Endodermal cell (in vitro differentiated cells): ENCODE data around the gene FTO. TPM values are rescaled to one million over a fixed set of nuclear protein-coding genes. Genes with fewer than 3 reads are reported as not detected.

Source experiments
- DNase-seq: peaks from one replicate; pipeline ENCODE4 v3.0.0-alpha.2; 2017
- H3K27ac ChIP-seq: 2 replicates; pipeline ENCODE4 v1.5.1; 2013; ENCODE audit warnings: mild to moderate bottlenecking, low read depth, low read length, moderate library complexity
- H3K27me3 ChIP-seq: 2 replicates; pipeline ENCODE4 v1.6.1; 2013; ENCODE audit warnings: mild to moderate bottlenecking, low read length, moderate library complexity; ENCODE audit not compliant: insufficient read depth, control insufficient read depth, poor library complexity, severe bottlenecking
- H3K36me3 ChIP-seq: 2 replicates; pipeline ENCODE4 v1.7.0; 2013; ENCODE audit warnings: mild to moderate bottlenecking, low read length, moderate library complexity; ENCODE audit not compliant: control insufficient read depth, insufficient read depth
- H3K4me1 ChIP-seq: one replicate; pipeline ENCODE4 v1.7.0; 2013; ENCODE audit warnings: low read length; ENCODE audit not compliant: control insufficient read depth, insufficient read depth
- H3K4me3 ChIP-seq: 2 replicates; pipeline ENCODE4 v1.5.1; 2013; ENCODE audit warnings: mild to moderate bottlenecking, low read length, moderate library complexity
- H3K9ac ChIP-seq: 2 replicates; pipeline ENCODE4 v1.6.1; 2013; ENCODE audit warnings: mild to moderate bottlenecking, low read length, moderate library complexity; ENCODE audit not compliant: poor library complexity, severe bottlenecking; ENCODE audit errors: extremely low read depth
- H3K9me3 ChIP-seq: 2 replicates; pipeline ENCODE4 v1.6.1; 2013; ENCODE audit warnings: mild to moderate bottlenecking, low read length, moderate library complexity; ENCODE audit not compliant: control insufficient read depth
- H3K27ac Mint-ChIP-seq: 2 replicates; pipeline ENCODE4 v1.8.0; 2020; ENCODE audit warnings: mixed read lengths
- H3K27me3 Mint-ChIP-seq: 2 replicates; pipeline ENCODE4 v1.8.0; 2021; ENCODE audit warnings: mild to moderate bottlenecking, mixed read lengths; ENCODE audit not compliant: insufficient read depth
- H3K36me3 Mint-ChIP-seq: 2 replicates; pipeline ENCODE4 v1.8.0; 2020; ENCODE audit warnings: low read depth, mixed read lengths
- H3K4me1 Mint-ChIP-seq: 2 replicates; pipeline ENCODE4 v1.8.0; 2020; ENCODE audit warnings: mixed read lengths
- H3K4me3 Mint-ChIP-seq: 2 replicates; pipeline ENCODE4 v1.8.0; 2020; ENCODE audit warnings: mild to moderate bottlenecking, moderate library complexity, mixed read lengths
- H3K9me3 Mint-ChIP-seq: 2 replicates; pipeline ENCODE4 v1.8.0; 2020; ENCODE audit warnings: mild to moderate bottlenecking, mixed read lengths
- WGBS, 2 experiments: methylation state at CpG; one replicate each; pipeline versions ENCODE4 v1.1.5 to v1.1.7; 2013; ENCODE audit warnings: missing lambda C conversion rate in 2 of 2, mixed read lengths in 1 of 2; ENCODE audit not compliant: insufficient coverage in 1 of 2, insufficient read length in 1 of 2; 5-methylcytosine and 5-hydroxymethylcytosine counted together
- total RNA-seq, 2 donors: library from RNA; stranded (reverse); fragmentation: NEBNext Ultra II Directional in 1 of 2; extraction: Animal tissue kit (Norgen Biotek cat#: 25700) in 1 of 2; gene quantifications; 2 replicates in 1 of 2; 3 replicates in 1 of 2; pipeline ENCODE4 v1.2.1, GENCODE V29; 2021
- TF ChIP-seq, protein P1 (sequence below): fragments of 200-600 bp; sonication (generic); conservative IDR thresholded peaks from 2 replicates; pipeline ENCODE4 v1.5.0; 2021; ENCODE audit warnings: antibody characterized with exemption, mild to moderate bottlenecking

Gene FTO
- total RNA-seq, 2 donors from 2014 or later = 80.3 to 102 TPM

DNA sequence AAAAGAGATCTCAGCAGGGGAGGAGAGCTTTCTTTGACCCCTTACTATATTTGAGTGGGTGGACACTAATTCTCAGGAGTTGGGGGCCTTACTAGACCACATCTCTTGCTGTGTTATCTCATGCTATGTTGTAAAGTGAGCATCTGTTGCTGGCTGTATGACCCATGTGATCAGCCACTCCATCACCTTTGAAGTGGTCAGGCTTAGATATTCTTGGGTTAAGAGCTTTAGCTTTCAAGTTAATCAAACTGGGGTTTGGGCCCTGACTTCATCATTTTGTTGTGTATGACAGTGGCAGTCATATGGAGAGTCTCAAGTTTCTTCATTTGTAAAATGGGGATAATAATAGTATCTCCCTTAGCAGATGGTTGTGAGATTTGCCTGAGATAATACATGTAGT lies 201.1 kb downstream of the FTO start:
- no peak for DNase-seq
- peaks cover 4% of the 10 kb centered on the region for H3K27me3 Mint-ChIP-seq
- H3K9ac ChIP-seq = no peak overlapping the region
- no peak overlapping the region for H3K4me3 Mint-ChIP-seq
- no peaks in the 10 kb centered on the region for H3K36me3 Mint-ChIP-seq
- TF ChIP-seq, protein P1, sequence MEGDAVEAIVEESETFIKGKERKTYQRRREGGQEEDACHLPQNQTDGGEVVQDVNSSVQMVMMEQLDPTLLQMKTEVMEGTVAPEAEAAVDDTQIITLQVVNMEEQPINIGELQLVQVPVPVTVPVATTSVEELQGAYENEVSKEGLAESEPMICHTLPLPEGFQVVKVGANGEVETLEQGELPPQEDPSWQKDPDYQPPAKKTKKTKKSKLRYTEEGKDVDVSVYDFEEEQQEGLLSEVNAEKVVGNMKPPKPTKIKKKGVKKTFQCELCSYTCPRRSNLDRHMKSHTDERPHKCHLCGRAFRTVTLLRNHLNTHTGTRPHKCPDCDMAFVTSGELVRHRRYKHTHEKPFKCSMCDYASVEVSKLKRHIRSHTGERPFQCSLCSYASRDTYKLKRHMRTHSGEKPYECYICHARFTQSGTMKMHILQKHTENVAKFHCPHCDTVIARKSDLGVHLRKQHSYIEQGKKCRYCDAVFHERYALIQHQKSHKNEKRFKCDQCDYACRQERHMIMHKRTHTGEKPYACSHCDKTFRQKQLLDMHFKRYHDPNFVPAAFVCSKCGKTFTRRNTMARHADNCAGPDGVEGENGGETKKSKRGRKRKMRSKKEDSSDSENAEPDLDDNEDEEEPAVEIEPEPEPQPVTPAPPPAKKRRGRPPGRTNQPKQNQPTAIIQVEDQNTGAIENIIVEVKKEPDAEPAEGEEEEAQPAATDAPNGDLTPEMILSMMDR = no peak
- no peaks in the 10 kb centered on the region for H3K36me3 ChIP-seq
- no peak overlapping the region for H3K27ac Mint-ChIP-seq
- no peaks in the 10 kb centered on the region for H3K9me3 ChIP-seq
- H3K27me3 ChIP-seq = peaks cover 4% of the 10 kb centered on the region
- H3K4me3 ChIP-seq = no peak overlapping the region
- peaks cover 5% of the 10 kb centered on the region for H3K4me1 Mint-ChIP-seq
- H3K4me1 ChIP-seq = no peaks in the 10 kb centered on the region
- H3K27ac ChIP-seq = no peak overlapping the region
- H3K9me3 Mint-ChIP-seq = no peaks in the 10 kb centered on the region

DNA sequence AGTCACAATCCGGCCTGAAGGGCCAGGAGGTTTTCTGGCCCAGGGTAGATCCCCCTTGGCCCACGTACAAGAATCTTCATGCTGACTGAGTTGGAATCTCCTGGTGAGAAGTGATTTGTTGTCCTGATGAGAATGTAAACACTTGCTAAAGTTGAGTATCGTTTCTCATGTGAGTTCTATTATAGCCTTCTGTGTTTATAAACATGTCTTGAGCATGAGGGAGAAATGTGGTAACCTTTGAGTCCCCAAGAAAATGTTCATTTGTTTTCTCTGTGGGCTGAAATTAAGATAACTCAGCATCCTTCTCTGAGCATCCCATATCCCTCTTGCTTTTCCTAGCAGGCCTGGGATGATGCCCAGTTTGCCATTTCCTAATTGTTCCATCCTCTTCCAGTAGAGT lies 204.8 kb downstream of the FTO start:
- Histone ChIP-seq H3K9me3 (no peaks in the 10 kb centered on the region), H3K4me1 (peaks cover 4% of the 10 kb centered on the region), H3K36me3 (no peaks in the 10 kb centered on the region), H3K9ac (no peak overlapping the region), H3K27ac (no peak overlapping the region), H3K27me3 (no peaks in the 10 kb centered on the region), H3K4me3 (no peak overlapping the region)
- no peaks in the 10 kb centered on the region for H3K27me3 Mint-ChIP-seq
- no peaks in the 10 kb centered on the region for H3K36me3 Mint-ChIP-seq
- H3K27ac Mint-ChIP-seq = no peak overlapping the region
- no peaks in the 10 kb centered on the region for H3K9me3 Mint-ChIP-seq
- TF ChIP-seq, protein P1 = no peak
- no peak overlapping the region for H3K4me3 Mint-ChIP-seq
- WGBS, 2 experiments = 85 to 87% methylated on average over 3 of the region's 3 CpGs
- DNase-seq = no peak
- H3K4me1 Mint-ChIP-seq = peaks cover 8% of the 10 kb centered on the region

DNA sequence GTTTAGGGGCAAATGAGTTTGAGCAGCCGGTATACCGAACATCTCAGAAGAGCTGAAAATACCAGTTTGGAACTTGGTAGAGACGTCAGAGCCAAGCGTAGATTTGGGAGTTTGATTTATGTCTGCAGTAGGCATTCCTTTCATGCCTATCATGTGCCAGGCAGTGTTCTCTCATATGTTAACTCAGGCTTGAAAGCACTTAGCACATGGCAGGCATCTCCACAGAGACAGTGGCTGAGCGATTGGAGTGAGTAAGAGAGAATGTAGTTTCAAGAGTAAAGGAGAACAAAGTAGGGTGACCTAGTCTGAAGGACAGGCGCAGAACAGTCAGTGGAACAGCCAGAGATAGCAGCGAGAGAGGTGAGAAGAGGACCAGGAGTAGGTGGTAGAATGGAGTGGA lies 207.0 kb downstream of the FTO start:
- Histone ChIP-seq H3K36me3 (no peaks in the 10 kb centered on the region), H3K9me3 (no peaks in the 10 kb centered on the region), H3K9ac (no peak overlapping the region), H3K4me3 (no peak overlapping the region), H3K27ac (no peak overlapping the region), H3K4me1 (peaks cover 4% of the 10 kb centered on the region), H3K27me3 (no peaks in the 10 kb centered on the region)
- no peaks in the 10 kb centered on the region for H3K27me3 Mint-ChIP-seq
- no peaks in the 10 kb centered on the region for H3K9me3 Mint-ChIP-seq
- TF ChIP-seq, protein P1 = no peak
- no peaks in the 10 kb centered on the region for H3K36me3 Mint-ChIP-seq
- 93 to 94% methylated on average over 7 of the region's 7 CpGs for WGBS, 2 experiments
- H3K27ac Mint-ChIP-seq = no peak overlapping the region
- no peak for DNase-seq
- no peak overlapping the region for H3K4me3 Mint-ChIP-seq
- peaks cover 8% of the 10 kb centered on the region for H3K4me1 Mint-ChIP-seq
